Adrenal gland (tissue), 12 donors: Measurements from ENCODE around the gene CAMK1D. TPM values are rescaled to one million over a fixed set of nuclear protein-coding genes. Genes with fewer than 3 reads are reported as not detected.

ENCODE experiments used
- DNase-seq, 7 donors: peaks; one replicate each; pipeline ENCODE4 v3.0.0-alpha.2; 2019 to 2020
- H3K27ac ChIP-seq, 5 donors: fragments of 200-600 bp; sonication (generic) in 4 of 5; 1 replicate in 3 of 5; 2 replicates in 2 of 5; pipeline versions ENCODE4 v1.5.1 to v1.8.0; 2016 to 2020; ENCODE audit warnings: mild to moderate bottlenecking in 1 of 5
- H3K27me3 ChIP-seq: fragments of 200-600 bp; 2 replicates; pipeline ENCODE4 v1.8.0; 2021
- H3K36me3 ChIP-seq, 2 donors: fragments of 200-600 bp; replicated peaks in 1 of 2; 1 replicate in 1 of 2; 2 replicates in 1 of 2; pipeline versions ENCODE4 v1.5.1 to v1.8.0; 2018 to 2022
- H3K4me1 ChIP-seq, 2 donors: fragments of 200-600 bp; replicated peaks in 1 of 2; 1 replicate in 1 of 2; 2 replicates in 1 of 2; pipeline versions ENCODE4 v1.5.1 to v1.8.0; 2018 to 2021
- H3K4me3 ChIP-seq, 4 donors: fragments of 200-600 bp; sonication (generic) in 3 of 4; one replicate each; pipeline ENCODE4 v1.5.1; 2016 to 2018
- H3K9me3 ChIP-seq, 3 donors: fragments of 200-600 bp; sonication (generic) in 1 of 3; replicated peaks in 1 of 3; 1 replicate in 2 of 3; 2 replicates in 1 of 3; pipeline versions ENCODE4 v1.5.1 to v1.8.0; 2016 to 2021
- POLR2A ChIP-seq, 2 donors: fragments of 450-650 bp; IDR thresholded peaks; one replicate each; pipeline ENCODE4 v1.6.1; 2017; ENCODE audit warnings: antibody characterized with exemption in 2 of 2, mild to moderate bottlenecking in 2 of 2, moderate library complexity in 1 of 2
- whole genome bisulfite sequencing, 4 donors: extraction: QIAGEN DNeasy Blood & Tissue Kit in 2 of 4; methylation state at CpG; one replicate each; pipeline versions ENCODE4 v1.1.5 to v1.1.7; 2013 to 2017; 5-methylcytosine and 5-hydroxymethylcytosine counted together
- intact Hi-C, 2 donors: fragments of 100-400 bp; cut with DNase I; formaldehyde crosslinking; loops; one replicate each; pipeline versions ENCODE4 v1.14.1 to v1.15.0; 2022 to 2023
- polyA plus RNA-seq, 3 donors: library from polyadenylated mRNA; stranded (reverse); fragments of 200-250 nt in 2 of 3; fragments of 350-450 nt in 1 of 3; fragmentation: Illumina TruSeq in 1 of 3; extraction: RNeasy Lipid Tissue Mini Kit (QIAGEN cat#74804) in 1 of 3; gene quantifications; one replicate each; pipeline ENCODE4 v1.2.3, GENCODE V29; 2013 to 2014
- total RNA-seq, 9 donors: library from RNA; depleted of rRNA in 4 of 9; stranded (reverse); fragments of >200 nt in 4 of 9; fragments of 120-200 nt in 1 of 9; fragmentation: NEBNext Ultra II Directional in 1 of 9; extraction: Animal tissue kit (Norgen Biotek cat#: 25700) in 1 of 9; gene quantifications; one replicate each; pipeline versions ENCODE4 v1.1.0 to v1.2.4, GENCODE V29; 2013 to 2023
- TF ChIP-seq, protein P1 (sequence below), 6 experiments: fragments of 450-650 bp in 4 of 6; fragments of 200-600 bp in 2 of 6; sonication (generic) in 1 of 6; IDR thresholded peaks; 1 replicate in 5 of 6; 2 replicates in 1 of 6; pipeline versions ENCODE4 v1.5.1 to v1.8.0; 2016 to 2021; ENCODE audit warnings: antibody characterized with exemption in 6 of 6, mild to moderate bottlenecking in 2 of 6, moderate library complexity in 1 of 6
- donor health status: healthy with polysubstance abuse.
- donor health status: Bipolar disorder and iron deficiency.
- donor health status: DM: yes; HTN: yes; CAD: no.
- donor health status: DM: no; HTN: no; CAD: no.
- donor health status: DM: no; HTN: no; CAD: no.
- donor health status: DM: yes; HTN: yes; CAD: no.

CAMK1D gene
- total and polyA plus RNA-seq, 12 donors: 2.3 to 9.4 (median 6.5) TPM

DNA sequence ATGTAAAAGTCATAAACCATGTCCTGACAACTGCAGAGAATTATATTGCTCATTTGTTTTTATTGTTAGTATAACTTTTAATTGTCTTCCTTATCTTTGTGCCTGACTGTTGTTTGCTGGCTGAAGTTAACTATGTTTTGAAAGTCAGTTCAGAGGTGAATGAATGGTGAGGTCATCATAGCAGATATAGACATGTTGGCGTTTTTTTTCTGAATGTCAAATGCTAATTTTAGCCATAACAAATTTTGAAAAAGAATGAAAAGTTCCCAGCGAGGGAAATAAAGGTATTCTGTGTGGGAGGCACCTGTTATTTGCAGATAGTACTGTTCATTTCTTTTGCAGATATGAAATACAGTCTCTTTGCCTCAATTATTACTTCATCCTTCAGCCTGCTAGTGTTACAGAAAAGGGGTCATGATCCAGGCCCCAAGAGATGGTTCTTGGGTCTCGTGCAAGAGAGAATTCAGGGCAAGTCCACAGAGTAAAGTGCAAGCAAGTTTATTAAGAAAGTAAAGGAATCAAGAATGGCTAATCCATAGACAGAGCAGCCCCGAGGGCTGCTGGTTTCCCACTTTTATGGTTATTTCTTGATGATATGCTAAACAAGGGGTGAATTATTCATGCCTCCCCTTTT is 96.5 kb downstream of the CAMK1D start:
- WGBS, 4 donors: 38 to 52% (median 41%) methylated on average over 4 of the region's 4 CpGs
- no peak for DNase-seq
- no peak overlapping the region for H3K4me3 ChIP-seq
- peaks cover 8 to 15% of the 10 kb centered on the region in 2 donors for H3K4me1 ChIP-seq
- no peaks in the 10 kb centered on the region for H3K27me3 ChIP-seq
- no peaks in the 10 kb centered on the region for H3K9me3 ChIP-seq
- no peak for TF ChIP-seq POLR2A (IDR thresholded peaks at IDR 0.05)
- TF ChIP-seq, protein P1, sequence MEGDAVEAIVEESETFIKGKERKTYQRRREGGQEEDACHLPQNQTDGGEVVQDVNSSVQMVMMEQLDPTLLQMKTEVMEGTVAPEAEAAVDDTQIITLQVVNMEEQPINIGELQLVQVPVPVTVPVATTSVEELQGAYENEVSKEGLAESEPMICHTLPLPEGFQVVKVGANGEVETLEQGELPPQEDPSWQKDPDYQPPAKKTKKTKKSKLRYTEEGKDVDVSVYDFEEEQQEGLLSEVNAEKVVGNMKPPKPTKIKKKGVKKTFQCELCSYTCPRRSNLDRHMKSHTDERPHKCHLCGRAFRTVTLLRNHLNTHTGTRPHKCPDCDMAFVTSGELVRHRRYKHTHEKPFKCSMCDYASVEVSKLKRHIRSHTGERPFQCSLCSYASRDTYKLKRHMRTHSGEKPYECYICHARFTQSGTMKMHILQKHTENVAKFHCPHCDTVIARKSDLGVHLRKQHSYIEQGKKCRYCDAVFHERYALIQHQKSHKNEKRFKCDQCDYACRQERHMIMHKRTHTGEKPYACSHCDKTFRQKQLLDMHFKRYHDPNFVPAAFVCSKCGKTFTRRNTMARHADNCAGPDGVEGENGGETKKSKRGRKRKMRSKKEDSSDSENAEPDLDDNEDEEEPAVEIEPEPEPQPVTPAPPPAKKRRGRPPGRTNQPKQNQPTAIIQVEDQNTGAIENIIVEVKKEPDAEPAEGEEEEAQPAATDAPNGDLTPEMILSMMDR (IDR thresholded peaks at IDR 0.05): no peak
- intact Hi-C loops: no loop called here
- peak overlapping the region in 1 of 5 donors; percentile 46 for H3K27ac ChIP-seq
- H3K36me3 ChIP-seq: no peaks in the 10 kb centered on the region

DNA sequence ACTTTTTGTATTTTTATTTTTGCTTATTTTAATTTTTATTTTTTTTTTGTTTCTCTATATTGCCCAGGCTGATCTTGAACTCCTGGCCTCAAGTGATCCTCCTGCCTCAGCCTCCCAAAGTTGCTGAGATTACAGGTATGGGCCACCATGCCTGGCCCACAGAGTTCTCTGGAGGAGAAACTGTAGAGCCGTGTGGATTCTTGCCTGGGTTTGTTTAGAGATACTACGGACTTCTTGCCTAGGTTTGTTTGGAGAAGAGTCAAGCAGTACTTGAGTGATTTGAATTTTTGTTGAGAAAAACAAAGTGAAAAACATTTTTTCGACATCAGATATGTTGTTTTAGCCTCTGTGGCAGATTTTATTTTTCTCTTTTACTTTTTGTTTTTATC is 99.0 kb downstream of the CAMK1D start:
- 50 to 64% (median 57%) methylated on average over 3 of the region's 3 CpGs for WGBS, 4 donors
- Histone ChIP-seq H3K4me1 (peaks cover 8 to 15% of the 10 kb centered on the region in 2 donors), H3K36me3 (no peaks in the 10 kb centered on the region), H3K9me3 (no peaks in the 10 kb centered on the region), H3K27me3 (no peaks in the 10 kb centered on the region), H3K4me3 (no peak overlapping the region), H3K27ac (peak overlapping the region in 1 of 5 donors; percentile 43)
- intact Hi-C loops: no loop called here
- TF ChIP-seq, protein P1 (IDR thresholded peaks at IDR 0.05): no peak
- TF ChIP-seq POLR2A (IDR thresholded peaks at IDR 0.05): no peak
- DNase-seq: no peak

DNA sequence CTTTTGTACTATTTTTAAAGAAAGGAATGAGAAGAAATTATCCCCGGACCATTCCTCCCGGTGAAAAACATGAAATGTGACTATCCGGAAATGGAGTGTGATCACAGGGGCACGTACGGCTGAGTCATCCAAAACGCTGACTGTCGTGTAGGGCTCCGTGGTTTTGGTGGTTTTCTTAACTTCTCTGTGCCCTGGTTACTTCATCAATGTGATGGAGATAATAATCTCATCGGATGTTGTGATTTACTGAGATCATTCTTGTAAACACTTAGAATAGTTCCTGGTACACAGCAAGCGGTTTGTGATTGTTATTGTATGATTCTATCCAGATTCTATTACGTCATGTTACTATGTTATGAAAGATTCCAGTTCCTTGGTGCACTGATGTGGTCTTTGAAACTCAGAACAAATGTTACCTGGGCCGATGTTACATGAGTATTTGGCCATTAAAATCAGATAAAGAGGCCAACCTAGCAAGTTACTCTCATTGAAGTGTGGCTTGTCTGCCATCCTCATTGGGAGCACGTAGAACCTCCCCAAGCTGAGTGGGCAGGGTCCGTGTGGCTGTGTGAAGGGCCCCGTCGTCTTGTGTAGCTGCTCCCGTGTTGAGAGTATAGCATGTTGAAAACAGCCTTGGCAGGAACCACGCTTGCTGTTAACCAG is 99.5 kb downstream of the CAMK1D start:
- TF ChIP-seq, protein P1 (IDR thresholded peaks at IDR 0.05): no peak
- TF ChIP-seq POLR2A (IDR thresholded peaks at IDR 0.05): no peak
- H3K9me3 ChIP-seq: no peaks in the 10 kb centered on the region
- whole genome bisulfite sequencing, 4 donors: 59 to 74% (median 73%) methylated on average over 17 to 18 of the region's 18 CpGs
- intact Hi-C loops: no loop called here
- H3K4me1 ChIP-seq: peaks cover 8 to 15% of the 10 kb centered on the region in 2 donors
- H3K27ac ChIP-seq: peak overlapping the region in 2 of 5 donors; percentile 15 to 43
- H3K4me3 ChIP-seq: no peak overlapping the region
- no peaks in the 10 kb centered on the region for H3K36me3 ChIP-seq
- H3K27me3 ChIP-seq: no peaks in the 10 kb centered on the region
- peak in 5 of 7 donors; percentile 32 to 45 (median 39) for DNase-seq

DNA sequence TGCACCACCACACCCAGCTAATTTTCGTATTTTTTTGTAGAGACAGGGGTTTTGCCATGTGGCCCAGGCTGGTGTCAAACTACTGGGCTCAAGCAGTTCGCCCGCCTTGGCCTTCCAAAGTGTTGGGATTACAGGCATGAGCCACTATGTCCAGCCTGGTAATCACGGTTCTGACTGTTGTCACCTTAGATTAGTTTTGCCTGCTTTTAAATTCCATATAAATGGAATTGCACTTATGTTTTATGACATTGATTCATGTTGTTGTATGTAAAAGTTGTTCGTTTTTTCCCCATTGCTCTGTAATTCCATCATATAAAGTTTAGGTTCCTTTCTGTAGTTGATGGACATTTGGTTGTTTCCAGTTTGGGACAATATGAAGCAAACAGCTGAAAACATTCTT is 106.0 kb downstream of the CAMK1D start:
- WGBS, 4 donors: 83 to 93% (median 87%) methylated on average over 5 of the region's 5 CpGs
- no peak for DNase-seq
- H3K36me3 ChIP-seq: no peaks in the 10 kb centered on the region
- TF ChIP-seq, protein P1 (IDR thresholded peaks at IDR 0.05): no peak
- no peak for TF ChIP-seq POLR2A (IDR thresholded peaks at IDR 0.05)
- intact Hi-C loops: no loop called here
- H3K27ac ChIP-seq: no peak overlapping the region
- peaks cover 0 to 5% of the 10 kb centered on the region in 2 donors for H3K4me1 ChIP-seq
- H3K9me3 ChIP-seq: no peaks in the 10 kb centered on the region
- H3K4me3 ChIP-seq: no peak overlapping the region
- H3K27me3 ChIP-seq: no peaks in the 10 kb centered on the region
